NCI-H1048 (cell line): ENCODE data around the gene TSPAN5.

Experiments
- DNase-seq: peaks from one replicate; lab custom pipeline; 2025; lab: John Stamatoyannopoulos, UW

TSPAN5 gene

GRCh38 chr4:98517218-98518021 is 141.0 kb downstream of the TSPAN5 start:
- DNase-seq, result no peak

GRCh38 chr4:98516441-98517217 is 141.8 kb downstream of the TSPAN5 start:
- DNase-seq, result no peak

- DNase-seq, result no peak
Observed at GRCh38 chr4:98516042-98516440, 142.4 kb downstream of the TSPAN5 start.

- no peak for DNase-seq
Observed at GRCh38 chr4:98515470-98515809, 143.0 kb downstream of the TSPAN5 start.

- no peak for DNase-seq
Observed at GRCh38 chr4:98514741-98515469, 143.5 kb downstream of the TSPAN5 start.

- no peak for DNase-seq
Observed at GRCh38 chr4:98512918-98513317, 145.5 kb downstream of the TSPAN5 start.

GRCh38 chr4:98510757-98511517 is 147.5 kb downstream of the TSPAN5 start:
- no peak for DNase-seq

GRCh38 chr4:98510340-98510739 is 148.1 kb downstream of the TSPAN5 start:
- DNase-seq, result no peak

- DNase-seq, result no peak
Observed at GRCh38 chr4:98509721-98510120, 148.7 kb downstream of the TSPAN5 start.

- no peak for DNase-seq
Observed at GRCh38 chr4:98508829-98509598, 149.4 kb downstream of the TSPAN5 start.

- no peak for DNase-seq
Observed at GRCh38 chr4:98508248-98508647, 150.2 kb downstream of the TSPAN5 start.

GRCh38 chr4:98507299-98507698 is 151.1 kb downstream of the TSPAN5 start:
- no peak for DNase-seq

GRCh38 chr4:98506462-98507132 is 151.8 kb downstream of the TSPAN5 start:
- DNase-seq, result peak; percentile 10

- no peak for DNase-seq
Observed at GRCh38 chr4:98505992-98506391, 152.4 kb downstream of the TSPAN5 start.

GRCh38 chr4:98504091-98504490 is 154.3 kb downstream of the TSPAN5 start:
- DNase-seq, result no peak

- DNase-seq, result no peak
Observed at GRCh38 chr4:98503676-98504075, 154.7 kb downstream of the TSPAN5 start.

GRCh38 chr4:98502624-98503023 is 155.8 kb downstream of the TSPAN5 start:
- no peak for DNase-seq

- no peak for DNase-seq
Observed at GRCh38 chr4:98502031-98502430, 156.4 kb downstream of the TSPAN5 start.

GRCh38 chr4:98501383-98501782 is 157.0 kb downstream of the TSPAN5 start:
- DNase-seq, result no peak

GRCh38 chr4:98498774-98499173 is 159.6 kb downstream of the TSPAN5 start:
- DNase-seq, result no peak
